Right hindlimb (tissue), 1 donor: ENCODE data around the gene GPR132.
"Not testable (repeated sequence)": the region's sequence is repeated elsewhere in the genome, so short reads cannot be mapped to it uniquely, and the experiment has no call there.

Experiments
- DNase-seq: peaks from one replicate; pipeline ENCODE4 v3.0.0-alpha.2; 2018

GPR132 gene

GRCh38 chr14:105035616-105036015 lies 29.6 kb downstream of the GPR132 start:
- not testable (repeated sequence) for DNase-seq

- DNase-seq: no peak
Observed at GRCh38 chr14:105034315-105035039, 30.8 kb downstream of the GPR132 start.

- DNase-seq: not testable (repeated sequence)
Observed at GRCh38 chr14:105033412-105033900, 31.8 kb downstream of the GPR132 start.

- DNase-seq: not testable (repeated sequence)
Observed at GRCh38 chr14:105032451-105032901, 32.8 kb downstream of the GPR132 start.

GRCh38 chr14:105030836-105031396 lies 34.3 kb downstream of the GPR132 start:
- DNase-seq: no peak

GRCh38 chr14:105030194-105030593 lies 35.0 kb downstream of the GPR132 start:
- no peak for DNase-seq

- no peak for DNase-seq
Observed at GRCh38 chr14:105029402-105029801, 35.8 kb downstream of the GPR132 start.

- DNase-seq: no peak
Observed at GRCh38 chr14:105028251-105028927, 36.8 kb downstream of the GPR132 start.

- DNase-seq: not testable (repeated sequence)
Observed at GRCh38 chr14:105027718-105028117, 37.5 kb downstream of the GPR132 start.

- DNase-seq: no peak
Observed at GRCh38 chr14:105026802-105027563, 38.2 kb downstream of the GPR132 start.

GRCh38 chr14:105026033-105026785 lies 39.0 kb downstream of the GPR132 start:
- no peak for DNase-seq

GRCh38 chr14:105025429-105025828 lies 39.8 kb downstream of the GPR132 start:
- DNase-seq: no peak

- no peak for DNase-seq
Observed at GRCh38 chr14:105023791-105024480, 41.3 kb downstream of the GPR132 start.

GRCh38 chr14:105023144-105023543 lies 42.1 kb downstream of the GPR132 start:
- no peak for DNase-seq

- DNase-seq: no peak
Observed at GRCh38 chr14:105022276-105022670, 43.0 kb downstream of the GPR132 start.

GRCh38 chr14:105021656-105022275 lies 43.5 kb downstream of the GPR132 start:
- peak; percentile 64 for DNase-seq

GRCh38 chr14:105020815-105021655 lies 44.2 kb downstream of the GPR132 start, which contains the start of gene CDCA4:
TSS of gene CDCA4 (minus strand) at chr14:105021083. CDS start at chr14:105011929, 9,154 bp downstream.
- peak; percentile 99 for DNase-seq

- peak; percentile 68 for DNase-seq
Observed at GRCh38 chr14:105019861-105020814, 45.1 kb downstream of the GPR132 start.

GRCh38 chr14:105018414-105018813 lies 46.8 kb downstream of the GPR132 start:
- no peak for DNase-seq
